Panc1 (cell line): ENCODE measurements around the gene DDX55. TPM values are rescaled to one million over a fixed set of nuclear protein-coding genes. Genes with fewer than 3 reads are reported as not detected.

Experiments
- ATAC-seq: fragments of 200-7000 bp; cut with Tn5 transposase; 2 replicates; pipeline ENCODE4 v1.9.1; 2020; ENCODE audit warnings: mild to moderate bottlenecking, moderate library complexity
- BruUV-seq: library from RNA; stranded (reverse); fragments of 400-500 nt; replicated peaks from 2 replicates; lab custom pipeline; 2021; lab: Mats Ljungman, UMichigan
- CTCF ChIA-PET: fragments of 300-600 bp; sonication (Branson Sonifier 250); formaldehyde crosslinking; loops from one replicate; lab custom pipeline; 2022; ENCODE audit warnings: antibody characterized with exemption; lab: Charles Lee
- POLR2A ChIA-PET: fragments of 300-600 bp; sonication (Branson Sonifier 250); formaldehyde crosslinking; loops from one replicate; lab custom pipeline; 2022; ENCODE audit warnings: antibody characterized with exemption; lab: Charles Lee
- DNase-seq: peaks from one replicate; pipeline ENCODE4 v3.0.0-alpha.2; 2010; ENCODE audit warnings: low read depth, low spot score
- H3K27ac ChIP-seq: 2 replicates; pipeline ENCODE4 v1.5.1; 2011; ENCODE audit warnings: mild to moderate bottlenecking, low read length, inconsistent platforms
- H3K27me3 ChIP-seq: fragments of 200-500 bp; sonication (Bioruptor generic); 2 replicates; pipeline ENCODE4 v1.6.0; 2014; ENCODE audit warnings: low read length, inconsistent platforms; ENCODE audit not compliant: control insufficient read depth, insufficient read depth
- H3K36me3 ChIP-seq: fragments of 200-500 bp; sonication (Bioruptor generic); 2 replicates; pipeline ENCODE4 v1.5.1; 2014; ENCODE audit warnings: inconsistent platforms, mild to moderate bottlenecking, low read length, moderate library complexity; ENCODE audit not compliant: control insufficient read depth, insufficient read depth
- H3K4me1 ChIP-seq: 2 replicates; pipeline ENCODE4 v1.5.1; 2011; ENCODE audit warnings: inconsistent platforms, mild to moderate bottlenecking, low read length, moderate library complexity; ENCODE audit not compliant: control insufficient read depth, insufficient read depth
- H3K4me3 ChIP-seq, 2 experiments: 2 replicates each; pipeline ENCODE4 v1.5.1; 2011 to 2012; ENCODE audit warnings: low read depth in 2 of 2, low read length in 2 of 2, mild to moderate bottlenecking in 2 of 2, inconsistent platforms in 1 of 2, moderate library complexity in 1 of 2
- H3K9me3 ChIP-seq: fragments of 200-500 bp; sonication (Bioruptor generic); 2 replicates; pipeline ENCODE4 v1.5.1; 2014; ENCODE audit warnings: low read depth, mild to moderate bottlenecking, inconsistent platforms, low read length, moderate library complexity; ENCODE audit not compliant: control insufficient read depth, insufficient read depth
- CTCF ChIP-seq: fragments of 450-650 bp; IDR thresholded peaks from 2 replicates; pipeline ENCODE4 v1.5.1; 2017; ENCODE audit warnings: mild to moderate bottlenecking
- POLR2AphosphoS5 ChIP-seq: IDR thresholded peaks from 2 replicates; pipeline ENCODE4 v1.6.1; 2012; ENCODE audit warnings: mild to moderate bottlenecking, low read depth, low read length, moderate library complexity
- REST ChIP-seq, 2 experiments: IDR thresholded peaks; 2 replicates each; pipeline ENCODE4 v1.6.1; 2011 to 2012; ENCODE audit warnings: low read depth in 2 of 2, control low read depth in 1 of 2, low read length in 1 of 2, mild to moderate bottlenecking in 1 of 2, moderate library complexity in 1 of 2; ENCODE audit not compliant: insufficient read depth in 1 of 2
- SIN3A ChIP-seq: IDR thresholded peaks from 2 replicates; pipeline ENCODE4 v1.6.1; 2012; ENCODE audit warnings: low read depth, mild to moderate bottlenecking, low read length, moderate library complexity, borderline replicate concordance; ENCODE audit not compliant: insufficient read depth
- TCF7L2 ChIP-seq: IDR thresholded peaks from 2 replicates; pipeline ENCODE4 v1.6.1; 2011; ENCODE audit warnings: mild to moderate bottlenecking, low read depth, low read length, inconsistent platforms
- in situ Hi-C: cut with HindIII; loops from 2 replicates; pipeline ENCODE4 v1.10.0; 2016; ENCODE audit warnings: low sequenced_read_pairs, low pct_unique_long_range_greater_than_20kb
- intact Hi-C: fragments of 100-400 bp; cut with micrococcal nuclease; formaldehyde crosslinking; loops from one replicate; pipeline ENCODE4 v1.10.0; 2022; ENCODE audit not compliant: unreplicated experiment
- total RNA-seq: library from RNA; stranded (reverse); gene quantifications from one replicate; pipeline ENCODE4 v1.2.1, GENCODE V29; 2021; ENCODE audit not compliant: unreplicated experiment

Gene DDX55
- total RNA-seq, 1 experiment from 2014 or later, result 46.3 TPM

- Histone ChIP-seq H3K9me3 (no peaks in the 10 kb centered on the region), H3K27me3 (no peaks in the 10 kb centered on the region), H3K36me3 (peaks cover 20% of the 10 kb centered on the region; the same call in 1 of the 2 replicates), H3K27ac (no peak overlapping the region), H3K4me1 (no peaks in the 10 kb centered on the region), H3K4me3 (no peak overlapping the region)
- ATAC-seq (no peak), DNase-seq (no peak)
- intact Hi-C loops (no loop called here), in situ Hi-C loops (no loop called here)
- TF ChIP-seq CTCF (no peak), REST (IDR thresholded peaks at IDR 0.05; ENCODE audit: insufficient read depth in 1 of 2, low read depth in 2 of 2, low read length in 1 of 2) (no peak), TCF7L2 (no peak), SIN3A (no peak), POLR2AphosphoS5 (no peak)
- no TSS peak for BruUV-seq
- ChIA-PET POLR2A (no interaction called here), CTCF (no interaction called here)
Observed at GRCh38 chr12:123648401-123648800, 46.5 kb downstream of the DDX55 start.

GRCh38 chr12:123654129-123654701, 52.3 kb downstream of the DDX55 start:
- no peaks in the 10 kb centered on the region for H3K4me1 ChIP-seq
- no peaks in the 10 kb centered on the region for H3K9me3 ChIP-seq
- peaks cover 5% of the 10 kb centered on the region; the same call in 1 of the 2 replicates for H3K36me3 ChIP-seq
- no TSS peak for BruUV-seq
- in situ Hi-C loops, result no loop called here
- H3K27me3 ChIP-seq, result no peaks in the 10 kb centered on the region
- intact Hi-C loops, result no loop called here
- ChIA-PET POLR2A (interaction anchor here (0.6 kb wide), 1 partner anchor 523 kb away, joined by 9 read pairs; no protein-coding TSS in a partner anchor), CTCF (no interaction called here)
- TF ChIP-seq SIN3A (no peak), CTCF (no peak), POLR2AphosphoS5 (no peak)
- ATAC-seq (no peak), DNase-seq (no peak)
- no peak overlapping the region for H3K4me3 ChIP-seq
- H3K27ac ChIP-seq, result no peak overlapping the region
